ENCODE measurements around the gene KLF16. TPM values are rescaled to one million over a fixed set of nuclear protein-coding genes. Genes with fewer than 3 reads are reported as not detected.
A peak's percentile ranks its signal among the peaks of the same experiment; 100 is the strongest.

KLF16 gene
- total and polyA plus RNA-seq, 9 of the 15 experiments (the other 6 are each of a cell fraction or from before 2014, with no cell fraction given), result 0.04 to 60.4 (median 6.8) TPM

DNA sequence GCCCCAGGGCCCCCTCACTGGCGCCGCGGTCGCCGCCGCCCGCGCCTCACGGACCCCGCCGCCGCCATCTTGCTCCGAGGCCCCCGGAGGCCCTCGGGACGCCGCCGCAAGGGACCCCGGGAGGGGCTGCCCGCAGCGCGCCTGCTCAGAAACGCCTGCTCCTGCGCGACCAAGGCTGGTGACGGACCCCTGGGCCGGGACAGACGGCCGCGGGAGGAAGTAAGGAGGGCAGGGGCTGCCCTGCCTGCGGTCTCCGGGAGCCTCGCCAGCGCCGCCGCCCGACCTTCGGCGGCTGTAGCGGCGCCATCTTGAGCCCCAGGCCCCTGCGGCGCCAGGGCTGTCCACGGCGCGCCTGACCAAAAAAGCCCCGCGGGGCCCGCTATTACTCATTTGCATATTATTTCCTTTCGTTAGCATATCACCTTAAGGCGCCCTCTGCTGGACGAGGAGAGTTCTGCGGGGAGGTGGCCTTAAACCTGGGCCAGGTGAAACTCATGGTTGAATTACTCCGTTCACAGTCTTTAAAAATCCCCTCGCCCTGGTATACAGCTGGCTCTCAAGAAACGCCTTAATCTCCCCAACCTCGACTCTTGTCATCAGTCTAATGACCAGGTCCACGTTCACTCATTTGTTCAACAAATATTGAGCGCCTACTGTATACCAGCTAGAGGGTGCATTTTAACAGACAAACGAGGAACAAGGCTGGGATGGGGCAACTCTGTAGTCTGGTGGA, 14.8 kb downstream of the KLF16 start, which contains the start of gene REXO1 (continued):
- TF ChIP-seq ZNF165 (CRISPR knock-in tag; IDR thresholded peaks at IDR 0.05; ENCODE audit: borderline replicate concordance), result no peak
- TF ChIP-seq ZNF280A (IDR thresholded peaks at IDR 0.05; ENCODE audit: low read depth, partially characterized antibody), result no peak
- TF ChIP-seq UBTF (IDR thresholded peaks at IDR 0.05; ENCODE audit: borderline replicate concordance in 1 of 2, low read depth in 2 of 2, low read length in 2 of 2), result no peak
- TF ChIP-seq HIVEP1 (CRISPR knock-in tag; IDR thresholded peaks at IDR 0.05), result no peak
- TF ChIP-seq ZNF253 (CRISPR knock-in tag; conservative IDR thresholded peaks at IDR 0.05), result no peak
- peak; percentile 80; the same call in 1 of the 2 replicates for TF ChIP-seq ZNF76 (CRISPR knock-in tag; IDR thresholded peaks at IDR 0.05; ENCODE audit: borderline replicate concordance)
- no peak for TF ChIP-seq SLC30A9 (CRISPR knock-in tag; IDR thresholded peaks at IDR 0.05)
- TF ChIP-seq ZBTB1 (CRISPR knock-in tag; IDR thresholded peaks at IDR 0.05; ENCODE audit: borderline replicate concordance, low read depth), result no peak
- no peak for TF ChIP-seq SMARCA4 (IDR thresholded peaks at IDR 0.05)
- peak; percentile 74; the same call in 1 of the 2 replicates for TF ChIP-seq GABPB1 (CRISPR knock-in tag; IDR thresholded peaks at IDR 0.05)
- no peak; the same call in 1 of the 2 replicates for TF ChIP-seq ZNF239 (CRISPR knock-in tag; IDR thresholded peaks at IDR 0.05)
- TF ChIP-seq RCOR1 (IDR thresholded peaks at IDR 0.05; ENCODE audit: borderline replicate concordance in 1 of 2, low read depth in 2 of 2, low read length in 2 of 2), result 0 out of 4 replicates have a peak, but pooled peaks of 1 of the 2 experiments have one; percentile 11
- TF ChIP-seq ETV1 (tag; conservative IDR thresholded peaks at IDR 0.05; ENCODE audit: low read depth), result no peak
- no peak for TF ChIP-seq SPI1 (IDR thresholded peaks at IDR 0.05; ENCODE audit: borderline replicate concordance, low read depth, low read length)
- TF ChIP-seq NFYB (IDR thresholded peaks at IDR 0.05; ENCODE audit: extremely low read depth, insufficient read length), result no peak
- TF ChIP-seq ZNF282 (CRISPR knock-in tag; IDR thresholded peaks at IDR 0.05), result no peak
- TF ChIP-seq SAFB2 (IDR thresholded peaks at IDR 0.05; ENCODE audit: borderline replicate concordance, low read depth, low read length, severe bottlenecking), result no peak
- peak; percentile 80 for TF ChIP-seq CHD4 (IDR thresholded peaks at IDR 0.05; ENCODE audit: insufficient read depth, insufficient replicate concordance, low read depth, low read length, poor library complexity, severe bottlenecking)
- TF ChIP-seq GTF2A2 (tag; IDR thresholded peaks at IDR 0.05), result peak; percentile 61; the same call in 1 of the 2 replicates
- TF ChIP-seq NONO (IDR thresholded peaks at IDR 0.05; ENCODE audit: low read depth in 2 of 2, low read length in 1 of 2), result peak in 1 of 2 experiments; percentile 89; a peak in 3 of 4 replicates
- peak in 1 of 2 experiments; percentile 78; a peak in 1 of 4 replicates for TF ChIP-seq ARNT (IDR thresholded peaks at IDR 0.05)
- TF ChIP-seq, protein P1, sequence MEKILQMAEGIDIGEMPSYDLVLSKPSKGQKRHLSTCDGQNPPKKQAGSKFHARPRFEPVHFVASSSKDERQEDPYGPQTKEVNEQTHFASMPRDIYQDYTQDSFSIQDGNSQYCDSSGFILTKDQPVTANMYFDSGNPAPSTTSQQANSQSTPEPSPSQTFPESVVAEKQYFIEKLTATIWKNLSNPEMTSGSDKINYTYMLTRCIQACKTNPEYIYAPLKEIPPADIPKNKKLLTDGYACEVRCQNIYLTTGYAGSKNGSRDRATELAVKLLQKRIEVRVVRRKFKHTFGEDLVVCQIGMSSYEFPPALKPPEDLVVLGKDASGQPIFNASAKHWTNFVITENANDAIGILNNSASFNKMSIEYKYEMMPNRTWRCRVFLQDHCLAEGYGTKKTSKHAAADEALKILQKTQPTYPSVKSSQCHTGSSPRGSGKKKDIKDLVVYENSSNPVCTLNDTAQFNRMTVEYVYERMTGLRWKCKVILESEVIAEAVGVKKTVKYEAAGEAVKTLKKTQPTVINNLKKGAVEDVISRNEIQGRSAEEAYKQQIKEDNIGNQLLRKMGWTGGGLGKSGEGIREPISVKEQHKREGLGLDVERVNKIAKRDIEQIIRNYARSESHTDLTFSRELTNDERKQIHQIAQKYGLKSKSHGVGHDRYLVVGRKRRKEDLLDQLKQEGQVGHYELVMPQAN (IDR thresholded peaks at IDR 0.05; ENCODE audit: borderline replicate concordance), result no peak
